GM23248 (cell line): ENCODE measurements around the gene SYMPK. TPM values are rescaled to one million over a fixed set of nuclear protein-coding genes. Genes with fewer than 3 reads are reported as not detected.

Experiments used
- DNase-seq: peaks from one replicate; pipeline ENCODE4 v3.0.0-alpha.2; 2015
- H2AFZ ChIP-seq: fragments of 200-600 bp; sonication (generic); 2 replicates; pipeline ENCODE4 v1.6.1; 2016; ENCODE audit warnings: antibody characterized with exemption
- H3F3A ChIP-seq: fragments of 200-600 bp; sonication (generic); 2 replicates; pipeline ENCODE4 v1.6.1; 2016; ENCODE audit warnings: mild to moderate bottlenecking, antibody characterized with exemption, mixed run types; ENCODE audit not compliant: insufficient read depth
- H3K27ac ChIP-seq: fragments of 200-600 bp; sonication (generic); 2 replicates; pipeline ENCODE4 v1.5.1; 2016; ENCODE audit warnings: mild to moderate bottlenecking
- H3K27me3 ChIP-seq: fragments of 200-600 bp; sonication (generic); replicated peaks from 2 replicates; pipeline ENCODE4 v1.6.1; 2016; ENCODE audit warnings: mild to moderate bottlenecking; ENCODE audit not compliant: insufficient read depth
- H3K36me3 ChIP-seq: fragments of 200-600 bp; sonication (generic); 2 replicates; pipeline ENCODE4 v1.6.1; 2016; ENCODE audit warnings: low read depth, mild to moderate bottlenecking
- H3K4me1 ChIP-seq: fragments of 200-600 bp; sonication (generic); 2 replicates; pipeline ENCODE4 v1.6.1; 2016; ENCODE audit warnings: mild to moderate bottlenecking; ENCODE audit not compliant: insufficient read depth
- H3K4me2 ChIP-seq: fragments of 200-600 bp; sonication (generic); one replicate; pipeline ENCODE4 v1.6.1; 2016; ENCODE audit warnings: mild to moderate bottlenecking; ENCODE audit not compliant: unreplicated experiment
- H3K4me3 ChIP-seq: fragments of 200-600 bp; sonication (generic); 2 replicates; pipeline ENCODE4 v1.5.1; 2016; ENCODE audit warnings: mild to moderate bottlenecking
- H3K79me2 ChIP-seq: fragments of 200-600 bp; sonication (generic); 2 replicates; pipeline ENCODE4 v1.6.1; 2016; ENCODE audit warnings: mild to moderate bottlenecking; ENCODE audit not compliant: insufficient read depth
- H3K9ac ChIP-seq: fragments of 200-600 bp; sonication (generic); 2 replicates; pipeline ENCODE4 v1.6.1; 2016; ENCODE audit warnings: mild to moderate bottlenecking
- H3K9me2 ChIP-seq: fragments of 200-600 bp; sonication (generic); 2 replicates; pipeline ENCODE4 v1.6.1; 2016; ENCODE audit warnings: mixed run types, mild to moderate bottlenecking, moderate library complexity; ENCODE audit not compliant: insufficient read depth
- H3K9me3 ChIP-seq: fragments of 200-600 bp; sonication (generic); one replicate; pipeline ENCODE4 v1.6.1; 2017; ENCODE audit warnings: low read depth
- H4K20me1 ChIP-seq: fragments of 200-600 bp; sonication (generic); 2 replicates; pipeline ENCODE4 v1.6.0; 2016; ENCODE audit not compliant: insufficient read depth
- EZH2 ChIP-seq: fragments of 200-600 bp; sonication (generic); IDR thresholded peaks from 2 replicates; pipeline ENCODE4 v1.6.1; 2018; ENCODE audit warnings: antibody characterized with exemption, mild to moderate bottlenecking; ENCODE audit not compliant: insufficient read depth, poor library complexity, severe bottlenecking
- EZH2phosphoT487 ChIP-seq: fragments of 200-600 bp; sonication (generic); IDR thresholded peaks from 2 replicates; pipeline ENCODE4 v1.6.1; 2018; ENCODE audit warnings: antibody characterized with exemption, moderate library complexity, mild to moderate bottlenecking, low read depth; ENCODE audit not compliant: insufficient read depth
- WGBS, 2 experiments: methylation state at CpG; one replicate each; pipeline ENCODE4 v1.1.6; 2015 to 2017; ENCODE audit warnings: low lambda C conversion rate in 2 of 2, low coverage in 1 of 2; ENCODE audit errors: missing lambda C conversion rate in 2 of 2; 5-methylcytosine and 5-hydroxymethylcytosine counted together
- in situ Hi-C: fragments of 300-500 bp; cut with MboI; formaldehyde crosslinking; loops from 2 replicates; pipeline ENCODE4 v1.15.0; 2020
- polyA plus RNA-seq: library from polyadenylated mRNA; unstranded; fragments of >200 nt; fragmentation: Nextera tagmentation; extraction: Ambion mirVana; gene quantifications from 2 replicates; pipeline ENCODE4 v1.2.1, GENCODE V29; 2016
- total RNA-seq: library from RNA; depleted of rRNA; stranded (reverse); fragments of >200 nt; shearing (Covaris generic); gene quantifications from 2 replicates; pipeline ENCODE4 v1.2.3, GENCODE V29; 2014

SYMPK gene
- total and polyA plus RNA-seq, 2 experiments from 2014 or later: 17.8 to 28.1 TPM

DNA sequence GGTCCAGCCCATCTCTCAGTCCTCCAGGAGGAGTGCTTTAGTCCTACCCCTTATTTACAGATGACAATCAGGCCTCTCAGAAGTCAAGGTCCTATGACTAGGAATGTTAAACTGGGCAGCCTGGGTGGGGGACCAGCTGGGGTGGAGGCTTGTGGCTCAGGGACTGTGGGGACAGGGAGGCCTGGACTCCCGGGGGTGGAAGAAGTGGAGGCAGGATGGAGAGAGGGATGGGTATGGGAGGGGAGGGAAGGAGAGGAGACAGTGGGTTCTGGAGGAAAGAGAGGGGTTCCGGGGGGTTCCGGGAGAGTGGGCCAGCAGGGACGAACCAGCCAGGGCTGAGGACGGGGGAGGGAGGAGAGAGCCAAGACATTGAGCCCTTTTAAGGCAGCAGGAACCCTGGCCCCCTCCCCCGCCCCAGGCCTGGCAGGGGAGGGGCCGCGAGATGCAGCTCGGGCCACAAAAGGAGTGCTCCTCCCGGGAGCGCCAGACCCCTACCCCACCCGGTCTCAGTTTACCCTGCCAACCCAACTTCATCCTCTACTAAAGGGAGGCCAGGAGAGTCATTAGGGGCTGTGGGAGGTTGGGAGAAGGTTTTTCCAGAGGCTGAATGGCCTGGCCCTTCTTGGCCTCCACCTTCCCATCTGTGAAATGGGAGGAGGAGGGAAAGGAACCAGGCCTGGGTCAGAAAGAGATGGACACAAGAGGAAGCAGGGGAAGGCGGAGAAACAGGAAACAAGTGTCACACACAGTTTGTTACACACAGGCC is 82.3 kb downstream of the SYMPK start:
- in situ Hi-C loops: no loop called here
- Histone ChIP-seq H3K9me3 (no peaks in the 10 kb centered on the region), H3K9ac (peak overlapping the region; percentile 80; the same call in 1 of the 2 replicates), H3K4me1 (peaks cover 19% of the 10 kb centered on the region), H3F3A (peaks cover 11% of the 10 kb centered on the region), H3K4me3 (peak overlapping the region; percentile 64), H4K20me1 (no peaks in the 10 kb centered on the region), H3K4me2 (peak overlapping the region; percentile 71), H3K27ac (no peak overlapping the region), H2AFZ (no peak overlapping the region), H3K9me2 (no peaks in the 10 kb centered on the region), H3K36me3 (peaks cover 8% of the 10 kb centered on the region; the same call in 1 of the 2 replicates), H3K79me2 (peaks cover 10% of the 10 kb centered on the region), H3K27me3 (no peaks in the 10 kb centered on the region)
- 20 to 23% methylated on average over 7 to 13 of the region's 13 CpGs for WGBS, 2 experiments
- TF ChIP-seq EZH2phosphoT487 (no peak), EZH2 (no peak)
- DNase-seq: no peak

DNA sequence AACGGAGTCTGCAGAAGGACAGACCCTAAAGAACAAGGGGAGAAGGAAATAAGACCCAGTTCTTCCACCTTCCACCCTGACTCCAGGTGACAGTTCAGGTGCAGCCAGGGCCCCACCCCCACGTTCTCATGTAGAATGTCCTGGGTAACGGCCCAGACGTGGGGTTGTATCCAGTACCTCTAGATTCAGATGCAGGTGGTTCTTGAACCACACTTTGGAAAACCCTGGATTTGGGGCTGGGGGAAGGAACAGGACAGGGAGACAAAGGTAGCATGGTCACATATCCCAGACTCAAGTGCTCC is 82.8 kb downstream of the SYMPK start:
- WGBS, 2 experiments: 75 to 94% methylated on average over 4 of the region's 4 CpGs
- H3K27me3 ChIP-seq: no peaks in the 10 kb centered on the region
- no peak overlapping the region for H3K4me2 ChIP-seq
- no peaks in the 10 kb centered on the region for H3K9me2 ChIP-seq
- H4K20me1 ChIP-seq: no peaks in the 10 kb centered on the region
- peaks cover 5% of the 10 kb centered on the region; the same call in 1 of the 2 replicates for H3K79me2 ChIP-seq
- H3K9me3 ChIP-seq: no peaks in the 10 kb centered on the region
- no peak overlapping the region for H3K4me3 ChIP-seq
- TF ChIP-seq EZH2phosphoT487: no peak
- no peak for TF ChIP-seq EZH2
- H3K9ac ChIP-seq: no peak overlapping the region
- DNase-seq: no peak
- no peak overlapping the region for H2AFZ ChIP-seq
- in situ Hi-C loops: no loop called here
- peaks cover 11% of the 10 kb centered on the region for H3F3A ChIP-seq
- H3K4me1 ChIP-seq: peaks cover 19% of the 10 kb centered on the region
- H3K36me3 ChIP-seq: peaks cover 8% of the 10 kb centered on the region; the same call in 1 of the 2 replicates
- no peak overlapping the region for H3K27ac ChIP-seq

DNA sequence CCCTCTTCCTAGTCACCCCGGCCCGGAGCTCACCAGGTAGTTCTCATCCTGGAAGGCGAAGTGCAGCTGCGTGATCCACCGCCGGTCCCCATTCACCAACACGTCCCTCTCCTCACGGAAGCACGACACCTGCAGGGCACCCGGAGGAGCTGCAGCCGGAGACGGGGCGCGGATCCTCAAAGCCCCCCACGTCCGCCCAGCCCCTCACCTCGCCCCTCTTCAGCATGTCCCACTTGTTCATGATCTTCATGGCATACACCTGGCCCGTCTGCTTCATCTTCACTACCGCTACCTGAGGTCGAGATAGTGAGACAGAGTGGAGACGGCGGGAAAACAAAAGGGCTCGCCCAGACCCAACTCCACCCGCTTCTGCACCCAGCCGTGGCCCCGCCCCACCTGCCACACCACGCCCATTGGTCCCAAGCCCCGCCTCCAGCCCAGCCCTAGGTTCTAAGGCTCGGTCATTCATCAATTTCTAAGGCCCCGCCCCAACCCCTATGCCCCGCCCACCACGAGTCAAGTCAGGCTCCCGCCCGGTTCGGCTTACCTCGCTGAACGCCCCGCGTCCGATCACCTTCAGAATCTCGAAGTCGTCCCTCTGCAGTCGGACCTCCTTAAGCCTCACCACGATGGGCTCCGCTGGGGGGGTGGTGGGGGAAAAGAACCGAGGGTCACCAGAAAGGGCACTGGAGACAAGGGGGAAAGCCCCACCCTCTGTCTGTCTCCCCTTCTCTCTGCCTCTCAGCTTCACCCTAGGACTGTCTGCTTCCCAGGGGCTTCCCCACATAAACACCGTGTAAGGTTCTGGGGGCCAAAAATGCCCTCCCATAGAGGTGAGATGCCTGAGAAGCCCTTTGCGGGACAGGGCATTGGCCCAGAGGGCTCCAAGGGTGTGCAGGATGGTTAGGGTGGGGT is 83.5 kb downstream of the SYMPK start:
- no peak overlapping the region for H3K4me3 ChIP-seq
- no peak overlapping the region for H3K4me2 ChIP-seq
- no peaks in the 10 kb centered on the region for H3K9me3 ChIP-seq
- no peak overlapping the region for H3K9ac ChIP-seq
- no peak overlapping the region for H3K27ac ChIP-seq
- H3F3A ChIP-seq: peaks cover 14% of the 10 kb centered on the region
- TF ChIP-seq EZH2phosphoT487 (no peak), EZH2 (no peak)
- no peaks in the 10 kb centered on the region for H4K20me1 ChIP-seq
- in situ Hi-C loops: no loop called here
- no peaks in the 10 kb centered on the region for H3K27me3 ChIP-seq
- peaks cover 8% of the 10 kb centered on the region; the same call in 1 of the 2 replicates for H3K36me3 ChIP-seq
- H2AFZ ChIP-seq: no peak overlapping the region
- no peaks in the 10 kb centered on the region for H3K9me2 ChIP-seq
- peaks cover 19% of the 10 kb centered on the region for H3K4me1 ChIP-seq
- WGBS, 2 experiments: 43 to 48% methylated on average over 38 to 48 of the region's 48 CpGs
- peak; percentile 69 for DNase-seq
- H3K79me2 ChIP-seq: no peaks in the 10 kb centered on the region

DNA sequence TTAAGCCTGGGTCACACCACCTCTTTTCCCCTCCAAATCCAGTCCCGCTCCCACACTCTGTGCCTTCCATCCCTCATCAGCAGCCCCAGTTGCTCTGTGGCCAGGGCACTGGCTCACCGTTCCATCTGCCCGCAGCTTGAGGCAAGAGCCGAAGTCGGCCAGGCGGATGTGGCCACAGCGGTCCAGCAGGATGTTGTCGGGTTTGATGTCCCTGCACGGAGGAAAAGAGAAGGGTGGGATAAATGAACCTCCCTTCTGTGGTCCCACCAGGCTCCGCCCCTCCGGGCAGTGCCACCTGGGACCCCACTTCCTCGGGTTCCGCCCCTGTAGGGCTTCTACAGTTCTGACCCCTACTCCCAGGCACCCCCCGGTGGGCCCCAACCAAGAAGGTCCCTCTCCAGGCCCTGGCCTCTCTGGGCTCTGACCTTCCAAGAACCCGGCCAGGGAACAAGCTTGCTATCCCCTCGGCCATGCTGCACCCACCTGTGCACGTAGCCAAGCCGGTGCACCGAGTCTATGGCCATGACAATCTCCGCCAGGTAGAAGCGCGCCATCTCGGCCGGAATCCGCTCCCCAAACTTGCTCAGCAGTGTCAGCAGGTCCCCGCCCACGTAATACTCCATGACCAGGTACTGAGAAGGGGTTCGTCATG is 84.8 kb downstream of the SYMPK start:
- no peak for DNase-seq
- Histone ChIP-seq H3F3A (peaks cover 9% of the 10 kb centered on the region; the same call in 1 of the 2 replicates), H3K9ac (no peak overlapping the region), H3K4me2 (no peak overlapping the region), H3K4me3 (no peak overlapping the region), H3K27ac (no peak overlapping the region), H3K27me3 (no peaks in the 10 kb centered on the region), H2AFZ (no peak overlapping the region), H3K9me2 (no peaks in the 10 kb centered on the region), H3K9me3 (no peaks in the 10 kb centered on the region), H3K36me3 (peaks cover 8% of the 10 kb centered on the region; the same call in 1 of the 2 replicates), H4K20me1 (no peaks in the 10 kb centered on the region), H3K4me1 (peaks cover 8% of the 10 kb centered on the region), H3K79me2 (no peaks in the 10 kb centered on the region)
- TF ChIP-seq EZH2: no peak
- no peak for TF ChIP-seq EZH2phosphoT487
- WGBS, 2 experiments: 93 to 97% methylated on average over 23 to 28 of the region's 28 CpGs
- in situ Hi-C loops: no loop called here
